ENCODE data around the gene NCK2. TPM values are rescaled to one million over a fixed set of nuclear protein-coding genes. Genes with fewer than 3 reads are reported as not detected.

Gene NCK2
- total and polyA plus RNA-seq, 10 of the 15 experiments (the other 5 are each of a cell fraction or from before 2014, with no cell fraction given): 1.2 to 30.9 (median 14.1) TPM

GRCh38 chr2:105790461-105791149, 45.9 kb downstream of the NCK2 start:
- Histone ChIP-seq H3K4me3 (peak overlapping the region; percentile 25; the same call in 1 of the 2 replicates), H3K9ac (ENCODE audit: control insufficient read depth, insufficient read depth, low read length) (no peak overlapping the region; the same call in 1 of the 2 replicates), H3K36me3 (ENCODE audit: control insufficient read depth in 2 of 2, insufficient read depth in 2 of 2, low read length in 1 of 2) (no peaks in the 10 kb centered on the region; a peak in 1 of 4 replicates), H3K27me3 (replicated peaks in 1 of 2; ENCODE audit: control insufficient read depth in 2 of 2, insufficient read depth in 2 of 2, low read length in 1 of 2) (no peaks in the 10 kb centered on the region), H3K79me2 (ENCODE audit: control insufficient read depth, insufficient read depth, low read length) (peaks cover 76% of the 10 kb centered on the region), H3K4me2 (ENCODE audit: control insufficient read depth, insufficient read depth) (peak overlapping the region; percentile 70), H3K4me1 (ENCODE audit: control insufficient read depth, insufficient read depth, low read length) (peaks cover 41% of the 10 kb centered on the region), H4K20me1 (ENCODE audit: control insufficient read depth, insufficient read depth) (no peaks in the 10 kb centered on the region), H3K27ac (ENCODE audit: control insufficient read depth, insufficient read depth) (peak overlapping the region; percentile 76), H2AFZ (ENCODE audit: control insufficient read depth, low read depth, low read length) (no peak overlapping the region), H3K9me3 (replicated peaks; ENCODE audit: control insufficient read depth, insufficient read depth, low read length) (no peaks in the 10 kb centered on the region)
- ChIA-PET CTCF (interaction anchor here (0.9 to 2.8 kb wide), 10 partner anchors 8 to 247 kb away, joined by 3 to 24 read pairs (median 4); no protein-coding TSS in a partner anchor), POLR2A (interaction anchor here (0.5 to 1.5 kb wide), 4 partner anchors 8 to 296 kb away, joined by 3 to 4 read pairs (median 4); no protein-coding TSS in a partner anchor), SMC1A (ENCODE audit: uncharacterized antibody, unreplicated experiment) (interaction anchor here (1.3 to 5.5 kb wide), 6 partner anchors 9 to 45 kb away, joined by 3 to 21 read pairs (median 10); no protein-coding TSS in a partner anchor), RAD21 (ENCODE audit: unreplicated experiment) (interaction anchor here (0.9 to 2.0 kb wide), 4 partner anchors 8 to 38 kb away, joined by 4 to 10 read pairs (median 6); no protein-coding TSS in a partner anchor)
- WGBS (ENCODE audit: insufficient coverage, insufficient replicate concordance, low lambda C conversion rate, missing lambda C conversion rate): 15% methylated on average over 10 of the region's 10 CpGs
- FAIRE-seq: no peak
- BruUV-seq (replicated peaks): no TSS peak
- ATAC-seq: peak; percentile 49
- no peak for DNase-seq (ENCODE audit: low read depth, low spot score)
- in situ Hi-C loops (cut with MboI) (no loop called here), intact Hi-C loops (cut with micrococcal nuclease; ENCODE audit: unreplicated experiment) (no loop called here)
- 0 out of 2 replicates have a peak, but pooled peaks have one; percentile 2 for TF ChIP-seq JUND (IDR thresholded peaks at IDR 0.05; ENCODE audit: low read depth, low read length)
- TF ChIP-seq SRF (IDR thresholded peaks at IDR 0.05; ENCODE audit: low read depth in 2 of 2, low read length in 2 of 2): no peak
- no peak for TF ChIP-seq MYC (IDR thresholded peaks at IDR 0.05; ENCODE audit: insufficient read depth, insufficient read length, insufficient replicate concordance, low read length, severe bottlenecking)
- TF ChIP-seq, protein P1, sequence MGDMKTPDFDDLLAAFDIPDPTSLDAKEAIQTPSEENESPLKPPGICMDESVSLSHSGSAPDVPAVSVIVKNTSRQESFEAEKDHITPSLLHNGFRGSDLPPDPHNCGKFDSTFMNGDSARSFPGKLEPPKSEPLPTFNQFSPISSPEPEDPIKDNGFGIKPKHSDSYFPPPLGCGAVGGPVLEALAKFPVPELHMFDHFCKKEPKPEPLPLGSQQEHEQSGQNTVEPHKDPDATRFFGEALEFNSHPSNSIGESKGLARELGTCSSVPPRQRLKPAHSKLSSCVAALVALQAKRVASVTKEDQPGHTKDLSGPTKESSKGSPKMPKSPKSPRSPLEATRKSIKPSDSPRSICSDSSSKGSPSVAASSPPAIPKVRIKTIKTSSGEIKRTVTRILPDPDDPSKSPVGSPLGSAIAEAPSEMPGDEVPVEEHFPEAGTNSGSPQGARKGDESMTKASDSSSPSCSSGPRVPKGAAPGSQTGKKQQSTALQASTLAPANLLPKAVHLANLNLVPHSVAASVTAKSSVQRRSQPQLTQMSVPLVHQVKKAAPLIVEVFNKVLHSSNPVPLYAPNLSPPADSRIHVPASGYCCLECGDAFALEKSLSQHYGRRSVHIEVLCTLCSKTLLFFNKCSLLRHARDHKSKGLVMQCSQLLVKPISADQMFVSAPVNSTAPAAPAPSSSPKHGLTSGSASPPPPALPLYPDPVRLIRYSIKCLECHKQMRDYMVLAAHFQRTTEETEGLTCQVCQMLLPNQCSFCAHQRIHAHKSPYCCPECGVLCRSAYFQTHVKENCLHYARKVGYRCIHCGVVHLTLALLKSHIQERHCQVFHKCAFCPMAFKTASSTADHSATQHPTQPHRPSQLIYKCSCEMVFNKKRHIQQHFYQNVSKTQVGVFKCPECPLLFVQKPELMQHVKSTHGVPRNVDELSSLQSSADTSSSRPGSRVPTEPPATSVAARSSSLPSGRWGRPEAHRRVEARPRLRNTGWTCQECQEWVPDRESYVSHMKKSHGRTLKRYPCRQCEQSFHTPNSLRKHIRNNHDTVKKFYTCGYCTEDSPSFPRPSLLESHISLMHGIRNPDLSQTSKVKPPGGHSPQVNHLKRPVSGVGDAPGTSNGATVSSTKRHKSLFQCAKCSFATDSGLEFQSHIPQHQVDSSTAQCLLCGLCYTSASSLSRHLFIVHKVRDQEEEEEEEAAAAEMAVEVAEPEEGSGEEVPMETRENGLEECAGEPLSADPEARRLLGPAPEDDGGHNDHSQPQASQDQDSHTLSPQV (IDR thresholded peaks at IDR 0.05): no peak
- no peak for TF ChIP-seq TCF12 (IDR thresholded peaks at IDR 0.05; ENCODE audit: low read depth, low read length)
- 0 out of 2 replicates have a peak, but pooled peaks have one; percentile 51 for TF ChIP-seq ASH2L (IDR thresholded peaks at IDR 0.05; ENCODE audit: borderline replicate concordance, low read depth)
- no peak for TF ChIP-seq BCLAF1 (IDR thresholded peaks at IDR 0.05)
- TF ChIP-seq NRF1 (conservative IDR thresholded peaks at IDR 0.05; ENCODE audit: low read depth, low read length): no peak
- 0 out of 2 replicates have a peak, but pooled peaks have one; percentile 1 for TF ChIP-seq IKZF1 (conservative IDR thresholded peaks at IDR 0.05)
- TF ChIP-seq MXI1 (IDR thresholded peaks at IDR 0.05; ENCODE audit: low read depth, low read length): no peak
- TF ChIP-seq PKNOX1 (IDR thresholded peaks at IDR 0.05): no peak
- no peak for TF ChIP-seq USF1 (IDR thresholded peaks at IDR 0.05; ENCODE audit: borderline replicate concordance, extremely low read length, insufficient read depth, low read depth, low read length)

Data from GM12878 (cell line).